GM10248 (cell line): ENCODE measurements around the gene AMHR2.
"Not testable (repeated sequence)": the region's sequence is repeated elsewhere in the genome, so short reads cannot be mapped to it uniquely, and the experiment has no call there.

Experiments
- CTCF ChIA-PET: fragments of 300-600 bp; sonication (Branson Sonifier 250); formaldehyde crosslinking; extraction: SDS; loops from one replicate; lab custom pipeline; 2021; ENCODE audit warnings: antibody characterized with exemption; lab: Yijun Ruan, JAX
- POLR2A ChIA-PET: fragments of 350-650 bp; sonication (Branson Sonifier 250); formaldehyde crosslinking; extraction: SDS; loops from one replicate; lab custom pipeline; 2020; ENCODE audit warnings: antibody characterized with exemption; lab: Yijun Ruan, JAX
- DNase-seq: peaks from one replicate; pipeline ENCODE4 v3.0.0; 2012; ENCODE audit errors: extremely low spot score
- TF ChIP-seq, protein P1 (sequence below): IDR thresholded peaks from 2 replicates; pipeline ENCODE4 v1.5.1; 2012; ENCODE audit warnings: mild to moderate bottlenecking, low read depth; ENCODE audit errors: extremely low read depth, missing control alignments, control extremely low read depth

The AMHR2 gene

DNA sequence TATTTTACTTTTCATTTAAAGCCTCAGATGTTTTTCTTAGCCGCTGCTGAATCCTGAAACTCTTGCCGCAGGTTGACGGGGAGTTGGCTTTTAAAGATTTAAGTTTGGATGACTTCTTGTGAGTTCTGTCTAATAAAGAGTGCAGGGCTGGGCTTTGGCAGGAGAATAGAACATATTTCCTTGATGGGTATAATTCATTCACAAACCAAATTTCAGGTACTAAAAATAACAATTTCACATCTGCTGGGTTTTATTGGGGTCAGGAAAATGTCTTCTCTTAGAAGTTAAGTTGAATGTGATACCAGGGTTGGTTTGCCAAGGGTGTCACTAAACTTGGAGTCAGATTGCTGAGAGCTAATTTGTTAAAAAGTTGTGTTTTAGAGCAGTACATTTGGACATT lies 34.0 kb upstream of the AMHR2 start:
- TF ChIP-seq, protein P1, sequence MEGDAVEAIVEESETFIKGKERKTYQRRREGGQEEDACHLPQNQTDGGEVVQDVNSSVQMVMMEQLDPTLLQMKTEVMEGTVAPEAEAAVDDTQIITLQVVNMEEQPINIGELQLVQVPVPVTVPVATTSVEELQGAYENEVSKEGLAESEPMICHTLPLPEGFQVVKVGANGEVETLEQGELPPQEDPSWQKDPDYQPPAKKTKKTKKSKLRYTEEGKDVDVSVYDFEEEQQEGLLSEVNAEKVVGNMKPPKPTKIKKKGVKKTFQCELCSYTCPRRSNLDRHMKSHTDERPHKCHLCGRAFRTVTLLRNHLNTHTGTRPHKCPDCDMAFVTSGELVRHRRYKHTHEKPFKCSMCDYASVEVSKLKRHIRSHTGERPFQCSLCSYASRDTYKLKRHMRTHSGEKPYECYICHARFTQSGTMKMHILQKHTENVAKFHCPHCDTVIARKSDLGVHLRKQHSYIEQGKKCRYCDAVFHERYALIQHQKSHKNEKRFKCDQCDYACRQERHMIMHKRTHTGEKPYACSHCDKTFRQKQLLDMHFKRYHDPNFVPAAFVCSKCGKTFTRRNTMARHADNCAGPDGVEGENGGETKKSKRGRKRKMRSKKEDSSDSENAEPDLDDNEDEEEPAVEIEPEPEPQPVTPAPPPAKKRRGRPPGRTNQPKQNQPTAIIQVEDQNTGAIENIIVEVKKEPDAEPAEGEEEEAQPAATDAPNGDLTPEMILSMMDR = no peak
- DNase-seq = no peak
- ChIA-PET POLR2A (interaction anchor here (1.6 kb wide), 1 partner anchor 10 kb away, joined by 4 read pairs; no protein-coding TSS in a partner anchor), CTCF (interaction anchor here (0.9 to 9.5 kb wide), 6 partner anchors 10 to 38 kb away, joined by 3 to 51 read pairs (median 3); partner anchors contain the start of gene SP1)

GRCh38 chr12:53391724-53392123 lies 31.9 kb upstream of the AMHR2 start:
- TF ChIP-seq, protein P1 = no peak
- POLR2A ChIA-PET = interaction anchor here (0.7 kb wide), 2 partner anchors 15 to 23 kb away, joined by 4 to 7 read pairs; no protein-coding TSS in a partner anchor
- DNase-seq = no peak
- CTCF ChIA-PET = interaction anchor here (1.0 kb wide), 1 partner anchor 9 kb away, joined by 3 read pairs; no protein-coding TSS in a partner anchor

DNA sequence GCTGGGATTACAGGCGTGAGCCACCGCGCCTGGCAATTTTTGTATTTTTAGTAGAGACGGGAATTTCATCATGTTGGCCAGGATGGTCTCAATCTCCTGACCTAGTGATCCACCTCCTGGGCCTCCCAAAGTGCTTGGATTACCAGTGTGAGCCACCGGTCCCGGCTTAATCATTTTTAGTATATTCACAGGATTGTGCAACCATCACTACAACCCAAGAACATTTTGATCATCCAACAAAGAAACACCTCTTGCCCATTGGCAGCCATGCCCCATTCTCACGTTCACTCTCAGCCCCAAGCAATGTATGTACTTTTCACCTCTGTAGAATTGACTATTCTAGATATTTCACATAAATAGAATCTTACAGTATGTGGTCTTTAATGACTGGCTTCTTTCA lies 23.8 kb upstream of the AMHR2 start:
- POLR2A ChIA-PET = no interaction called here
- TF ChIP-seq, protein P1 = no peak
- no peak for DNase-seq
- CTCF ChIA-PET = no interaction called here

- CTCF ChIA-PET = interaction anchor here (1.1 to 2.2 kb wide), 5 partner anchors 14 to 50 kb away, joined by 3 to 5 read pairs (median 4); no protein-coding TSS in a partner anchor
- DNase-seq, POLR2A ChIA-PET: not testable (repeated sequence)
These were observed 21.3 kb upstream of the AMHR2 start for GRCh38 chr12:53402351-53402750.

DNA sequence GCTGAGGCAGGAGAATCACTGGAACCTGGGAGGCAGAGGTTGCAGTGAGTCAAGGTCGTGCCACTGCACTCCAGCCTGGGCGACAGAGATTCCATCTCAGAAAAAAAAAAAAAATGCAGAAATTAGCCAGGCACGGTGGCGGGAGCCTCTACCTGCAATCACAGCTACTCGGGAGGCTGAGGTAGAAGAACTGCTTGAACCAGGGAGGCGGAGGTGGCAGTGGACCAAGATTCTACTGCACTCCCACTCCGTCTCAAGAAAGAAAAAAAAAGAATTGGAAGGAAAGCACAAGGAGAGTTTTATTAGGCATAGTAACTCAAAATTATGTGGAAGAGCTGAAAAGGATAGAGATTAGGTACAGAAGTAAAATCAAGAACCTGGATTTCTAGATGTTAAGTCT lies 20.8 kb upstream of the AMHR2 start:
- POLR2A ChIA-PET = no interaction called here
- TF ChIP-seq, protein P1 = no peak
- CTCF ChIA-PET = interaction anchor here (2.2 to 2.9 kb wide), 2 partner anchors 15 to 21 kb away, joined by 4 to 10 read pairs; no protein-coding TSS in a partner anchor
- DNase-seq = no peak

GRCh38 chr12:53410951-53411350 lies 12.7 kb upstream of the AMHR2 start:
- CTCF ChIA-PET = interaction anchor here (1.1 to 2.7 kb wide), 4 partner anchors 10 to 90 kb away, joined by 3 to 18 read pairs (median 4); partner anchors contain the start of gene AAAS
- POLR2A ChIA-PET = no interaction called here
- TF ChIP-seq, protein P1 = no peak
- no peak for DNase-seq

- peak; percentile 2 for DNase-seq
- POLR2A ChIA-PET = no interaction called here
- CTCF ChIA-PET = interaction anchor here (1.1 to 2.4 kb wide), 8 partner anchors 17 to 348 kb away, joined by 3 to 14 read pairs (median 4); no protein-coding TSS in a partner anchor
- TF ChIP-seq, protein P1 = no peak
These were observed 10.0 kb upstream of the AMHR2 start for GRCh38 chr12:53413485-53414204.
